Measurements from ENCODE around the gene COQ2.

- TF ChIP-seq EZH2 (IDR thresholded peaks at IDR 0.05; ENCODE audit: low read depth, unreplicated experiment) = no peak
- no peak for TF ChIP-seq CTCF (conservative IDR thresholded peaks at IDR 0.05; ENCODE audit: low read depth in 2 of 2)
- no peak for TF ChIP-seq POLR2AphosphoS5 (IDR thresholded peaks at IDR 0.05; ENCODE audit: low read depth)
- TF ChIP-seq REST (IDR thresholded peaks at IDR 0.05; ENCODE audit: unreplicated experiment) = no peak
- no peak for TF ChIP-seq EZH2phosphoT487 (IDR thresholded peaks at IDR 0.05; ENCODE audit: unreplicated experiment)
- TF ChIP-seq JUNB (IDR thresholded peaks at IDR 0.05; ENCODE audit: unreplicated experiment) = no peak
- TF ChIP-seq CREB1 (CRISPR knock-in tag; IDR thresholded peaks at IDR 0.05; ENCODE audit: low read depth) = no peak
- TF ChIP-seq, protein P1, sequence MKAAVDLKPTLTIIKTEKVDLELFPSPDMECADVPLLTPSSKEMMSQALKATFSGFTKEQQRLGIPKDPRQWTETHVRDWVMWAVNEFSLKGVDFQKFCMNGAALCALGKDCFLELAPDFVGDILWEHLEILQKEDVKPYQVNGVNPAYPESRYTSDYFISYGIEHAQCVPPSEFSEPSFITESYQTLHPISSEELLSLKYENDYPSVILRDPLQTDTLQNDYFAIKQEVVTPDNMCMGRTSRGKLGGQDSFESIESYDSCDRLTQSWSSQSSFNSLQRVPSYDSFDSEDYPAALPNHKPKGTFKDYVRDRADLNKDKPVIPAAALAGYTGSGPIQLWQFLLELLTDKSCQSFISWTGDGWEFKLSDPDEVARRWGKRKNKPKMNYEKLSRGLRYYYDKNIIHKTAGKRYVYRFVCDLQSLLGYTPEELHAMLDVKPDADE (IDR thresholded peaks at IDR 0.05) = no peak
- no peak for TF ChIP-seq NANOG (IDR thresholded peaks at IDR 0.05; ENCODE audit: borderline replicate concordance)
- TF ChIP-seq ZNF331 (CRISPR knock-in tag; IDR thresholded peaks at IDR 0.05; ENCODE audit: low read depth) = no peak
- no peak for TF ChIP-seq STAT1 (IDR thresholded peaks at IDR 0.05; ENCODE audit: unreplicated experiment)
Measured at GRCh38 chr4:83229791-83230190, 54.8 kb downstream of the COQ2 start.
